Epithelial cell of esophagus (primary cell): ENCODE measurements around the gene SIK3.
"Not testable (repeated sequence)": the region's sequence is repeated elsewhere in the genome, so short reads cannot be mapped to it uniquely, and the experiment has no call there.

Experiments used
- DNase-seq: peaks from one replicate; pipeline ENCODE4 v3.0.0; 2010; ENCODE audit warnings: low read depth
- H3K4me3 ChIP-seq: 2 replicates; pipeline ENCODE4 v1.5.1; 2011; ENCODE audit warnings: mild to moderate bottlenecking, low read length, control low read depth
- TF ChIP-seq, protein P1 (sequence below): IDR thresholded peaks from 2 replicates; pipeline ENCODE4 v1.5.1; 2011; ENCODE audit warnings: low read depth, mild to moderate bottlenecking, low read length, control low read depth, inconsistent platforms; ENCODE audit not compliant: insufficient read depth; ENCODE audit errors: missing control alignments

Gene SIK3

GRCh38 chr11:117054382-117054781 is 43.8 kb downstream of the SIK3 start:
- DNase-seq: no peak
- H3K4me3 ChIP-seq: no peak overlapping the region
- TF ChIP-seq, protein P1, sequence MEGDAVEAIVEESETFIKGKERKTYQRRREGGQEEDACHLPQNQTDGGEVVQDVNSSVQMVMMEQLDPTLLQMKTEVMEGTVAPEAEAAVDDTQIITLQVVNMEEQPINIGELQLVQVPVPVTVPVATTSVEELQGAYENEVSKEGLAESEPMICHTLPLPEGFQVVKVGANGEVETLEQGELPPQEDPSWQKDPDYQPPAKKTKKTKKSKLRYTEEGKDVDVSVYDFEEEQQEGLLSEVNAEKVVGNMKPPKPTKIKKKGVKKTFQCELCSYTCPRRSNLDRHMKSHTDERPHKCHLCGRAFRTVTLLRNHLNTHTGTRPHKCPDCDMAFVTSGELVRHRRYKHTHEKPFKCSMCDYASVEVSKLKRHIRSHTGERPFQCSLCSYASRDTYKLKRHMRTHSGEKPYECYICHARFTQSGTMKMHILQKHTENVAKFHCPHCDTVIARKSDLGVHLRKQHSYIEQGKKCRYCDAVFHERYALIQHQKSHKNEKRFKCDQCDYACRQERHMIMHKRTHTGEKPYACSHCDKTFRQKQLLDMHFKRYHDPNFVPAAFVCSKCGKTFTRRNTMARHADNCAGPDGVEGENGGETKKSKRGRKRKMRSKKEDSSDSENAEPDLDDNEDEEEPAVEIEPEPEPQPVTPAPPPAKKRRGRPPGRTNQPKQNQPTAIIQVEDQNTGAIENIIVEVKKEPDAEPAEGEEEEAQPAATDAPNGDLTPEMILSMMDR: no peak

GRCh38 chr11:117052196-117053149 is 45.8 kb downstream of the SIK3 start:
- H3K4me3 ChIP-seq: no peak overlapping the region
- no peak for DNase-seq
- TF ChIP-seq, protein P1: no peak

DNA sequence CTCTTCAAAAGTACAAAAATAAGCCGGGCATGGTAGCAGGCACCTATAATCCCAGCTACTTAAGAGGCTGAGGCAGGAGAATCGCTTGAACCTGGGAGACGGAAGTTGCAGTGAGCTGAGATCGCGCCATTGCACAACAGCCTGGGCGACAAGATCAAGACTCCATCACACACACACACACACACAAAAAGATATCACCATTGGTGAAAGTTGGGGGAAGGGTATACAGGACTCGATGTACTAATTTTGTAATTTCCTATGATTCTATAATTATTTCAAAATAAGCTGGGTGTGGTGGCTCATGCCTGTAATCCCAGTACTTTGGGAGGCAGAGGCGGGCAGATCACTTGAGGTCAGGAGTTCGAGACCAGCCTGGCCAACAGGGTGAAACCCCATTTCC is 48.1 kb downstream of the SIK3 start:
- not testable (repeated sequence) for H3K4me3 ChIP-seq, DNase-seq

- not testable (repeated sequence) for DNase-seq, H3K4me3 ChIP-seq
Measured at GRCh38 chr11:117046627-117047026, 51.6 kb downstream of the SIK3 start.

DNA sequence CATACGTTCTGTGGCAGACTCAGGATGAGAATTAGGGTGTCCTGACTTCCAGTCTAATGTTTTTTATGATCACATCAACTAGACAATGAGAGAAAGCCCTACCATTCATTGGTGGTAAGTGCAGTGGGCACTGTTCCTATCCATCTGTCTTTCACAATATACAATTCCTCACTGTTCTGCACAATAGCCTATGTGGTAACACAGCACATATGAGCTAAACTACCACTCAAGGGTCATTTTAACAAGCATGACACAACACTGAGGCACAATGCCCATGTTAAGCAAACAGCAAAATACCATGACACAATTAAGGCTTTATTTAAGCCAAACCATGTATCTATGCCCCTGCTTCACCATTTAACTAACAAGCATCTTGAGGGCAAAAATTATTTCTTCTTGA is 52.3 kb downstream of the SIK3 start:
- TF ChIP-seq, protein P1: no peak
- DNase-seq: peak; percentile 66

DNA sequence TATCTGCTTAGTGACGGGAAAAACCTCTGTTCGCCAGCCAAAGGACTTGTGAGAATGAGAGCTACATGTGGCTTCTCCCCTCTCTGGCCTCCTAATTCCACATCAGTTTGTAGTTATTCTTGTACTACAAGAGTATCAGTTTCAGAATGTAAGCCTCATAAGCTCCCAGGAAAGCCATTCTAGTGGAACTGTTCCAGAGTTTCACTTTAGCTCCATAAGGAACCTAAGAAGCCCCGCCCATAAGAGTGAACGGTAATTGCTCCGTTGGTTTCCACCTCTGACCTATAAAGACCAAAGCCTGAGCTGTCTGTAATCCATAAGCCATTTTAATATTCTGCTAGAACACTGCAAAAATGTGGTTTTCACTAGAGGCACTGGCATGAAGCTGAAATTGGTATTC is 53.0 kb downstream of the SIK3 start:
- DNase-seq: peak; percentile 48
- no peak overlapping the region for H3K4me3 ChIP-seq
- TF ChIP-seq, protein P1: no peak

More for the DNA sequence above, 52.3 kb downstream of the SIK3 start:
- H3K4me3 ChIP-seq: no peak overlapping the region

- TF ChIP-seq, protein P1: no peak
- H3K4me3 ChIP-seq: no peak overlapping the region
Measured at GRCh38 chr11:117044287-117045035, 53.8 kb downstream of the SIK3 start.

GRCh38 chr11:117042689-117043088 is 55.5 kb downstream of the SIK3 start:
- no peak for DNase-seq
- TF ChIP-seq, protein P1: no peak
- H3K4me3 ChIP-seq: no peak overlapping the region

More at GRCh38 chr11:117044287-117045035, 53.8 kb downstream of the SIK3 start:
- peak; percentile 67 for DNase-seq
